Ishikawa (cell line): ENCODE data around the gene NTN1.

Experiments
- CEBPB ChIP-seq: IDR thresholded peaks from 2 replicates; pipeline ENCODE4 v1.6.1; 2012
- CREB1 ChIP-seq: IDR thresholded peaks from 2 replicates; pipeline ENCODE4 v1.6.1; 2012; ENCODE audit warnings: low read depth
- EGR1 ChIP-seq: IDR thresholded peaks from 2 replicates; pipeline ENCODE4 v1.6.1; 2012
- EP300 ChIP-seq: IDR thresholded peaks from 2 replicates; pipeline ENCODE4 v1.6.1; 2012; ENCODE audit warnings: borderline replicate concordance
- FOXM1 ChIP-seq: IDR thresholded peaks from 2 replicates; pipeline ENCODE4 v1.6.1; 2012; ENCODE audit warnings: low read depth, borderline replicate concordance
- MAX ChIP-seq: IDR thresholded peaks from 2 replicates; pipeline ENCODE4 v1.6.1; 2012
- NFIC ChIP-seq: IDR thresholded peaks from 2 replicates; pipeline ENCODE4 v1.6.1; 2012
- RAD21 ChIP-seq: IDR thresholded peaks from 2 replicates; pipeline ENCODE4 v1.6.1; 2012; ENCODE audit warnings: low read depth
- TAF1 ChIP-seq: IDR thresholded peaks from 2 replicates; pipeline ENCODE4 v1.6.1; 2012; ENCODE audit warnings: low read depth, mild to moderate bottlenecking
- TCF12 ChIP-seq: IDR thresholded peaks from 2 replicates; pipeline ENCODE4 v1.6.1; 2012; ENCODE audit warnings: low read depth
- TEAD4 ChIP-seq: IDR thresholded peaks from 2 replicates; pipeline ENCODE4 v1.6.1; 2012
- YY1 ChIP-seq: IDR thresholded peaks from 2 replicates; pipeline ENCODE4 v1.6.1; 2012; ENCODE audit warnings: low read depth
- ZBTB7A ChIP-seq: IDR thresholded peaks from 2 replicates; pipeline ENCODE4 v1.6.1; 2012; ENCODE audit warnings: low read depth
- TF ChIP-seq, protein P1 (sequence below): IDR thresholded peaks from 2 replicates; pipeline ENCODE4 v1.6.1; 2012
- TF ChIP-seq, protein P2 (sequence below): IDR thresholded peaks from 2 replicates; pipeline ENCODE4 v1.6.1; 2012; ENCODE audit warnings: low read depth, mild to moderate bottlenecking

The NTN1 gene

DNA sequence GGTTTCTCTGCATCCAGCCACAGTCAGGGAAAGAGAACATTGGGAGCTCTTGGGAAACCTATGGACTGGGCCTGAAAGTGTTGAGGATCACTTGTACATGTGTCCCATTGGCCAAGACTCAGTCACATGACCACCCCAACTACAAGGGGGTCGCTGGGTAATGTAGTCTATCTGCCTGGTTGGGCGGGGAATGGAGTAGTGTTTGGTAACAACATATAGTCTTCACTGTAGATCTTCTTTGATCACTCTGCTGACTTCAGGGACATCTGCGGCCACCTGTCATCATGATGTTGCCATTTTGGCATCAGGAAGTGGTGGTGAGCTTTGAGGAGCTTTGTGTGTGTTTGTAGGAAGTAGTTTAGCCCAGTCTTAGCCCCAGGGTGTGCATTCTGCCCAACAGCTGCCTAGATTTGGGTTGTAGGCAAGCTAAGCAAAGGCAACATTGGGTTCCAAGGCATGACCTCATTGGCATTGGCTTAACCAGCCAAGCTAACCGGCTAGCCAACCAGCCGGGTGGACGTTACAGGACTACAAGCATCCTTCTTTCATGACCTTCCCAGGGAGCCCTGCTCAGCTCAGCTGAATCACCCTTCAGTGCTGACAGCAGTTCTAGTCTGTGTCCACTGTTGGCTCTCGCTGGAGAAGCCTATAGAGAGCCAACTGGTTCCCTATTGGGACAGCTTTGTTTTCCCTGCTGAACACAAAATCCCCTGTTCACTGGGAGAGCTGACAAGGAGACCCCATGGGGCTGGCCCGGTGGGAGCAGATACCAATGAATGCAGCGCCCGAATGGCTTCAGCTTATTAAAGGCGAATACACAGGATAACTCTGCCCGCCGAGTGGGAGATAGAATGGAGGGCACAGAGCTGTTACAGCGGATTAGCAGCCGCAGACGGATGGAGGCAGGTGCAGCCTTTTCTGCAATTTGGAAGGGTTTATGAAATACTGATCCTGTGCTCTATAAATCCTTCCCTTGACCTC, 178.6 kb downstream of the NTN1 start:
- no peak for TF ChIP-seq FOXM1
- TF ChIP-seq, protein P1, sequence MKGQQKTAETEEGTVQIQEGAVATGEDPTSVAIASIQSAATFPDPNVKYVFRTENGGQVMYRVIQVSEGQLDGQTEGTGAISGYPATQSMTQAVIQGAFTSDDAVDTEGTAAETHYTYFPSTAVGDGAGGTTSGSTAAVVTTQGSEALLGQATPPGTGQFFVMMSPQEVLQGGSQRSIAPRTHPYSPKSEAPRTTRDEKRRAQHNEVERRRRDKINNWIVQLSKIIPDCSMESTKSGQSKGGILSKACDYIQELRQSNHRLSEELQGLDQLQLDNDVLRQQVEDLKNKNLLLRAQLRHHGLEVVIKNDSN, result peak; percentile 82

DNA sequence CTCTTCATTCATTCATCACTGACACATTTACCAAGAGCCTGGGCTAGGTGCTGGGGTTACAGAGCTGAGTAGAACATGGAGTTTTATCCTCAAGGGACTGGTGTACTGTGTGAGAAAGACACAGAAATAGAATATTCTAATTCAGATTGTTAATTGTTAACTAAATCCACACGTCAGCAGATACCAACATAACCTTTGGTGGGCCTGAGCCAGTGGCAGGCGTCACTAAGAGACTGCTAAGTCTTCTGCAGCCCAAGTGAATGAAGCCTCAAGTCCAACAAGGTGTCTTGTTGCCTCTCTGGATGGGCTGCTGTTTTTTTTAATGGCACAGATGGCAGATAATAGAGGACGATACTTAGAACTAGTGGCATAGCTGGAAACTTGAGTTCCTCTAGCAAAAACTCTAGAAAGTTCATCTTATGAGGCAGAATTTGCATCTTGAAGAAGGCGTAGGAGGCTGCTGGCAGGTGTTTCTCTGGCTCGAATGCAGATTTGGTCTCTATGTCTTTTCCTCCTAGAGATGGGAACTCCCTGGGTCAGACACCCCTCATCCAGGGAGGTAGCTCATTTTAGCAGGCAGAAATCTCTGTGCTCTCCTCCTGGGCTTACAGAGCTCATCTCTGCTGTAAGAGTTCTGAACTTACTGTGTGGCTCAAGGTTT, 179.5 kb downstream of the NTN1 start:
- no peak for TF ChIP-seq RAD21
- no peak for TF ChIP-seq EGR1
- TF ChIP-seq TEAD4, result no peak
- TF ChIP-seq CEBPB, result no peak
- no peak for TF ChIP-seq NFIC
- no peak for TF ChIP-seq EP300
- no peak for TF ChIP-seq CREB1
- TF ChIP-seq TCF12, result no peak
- TF ChIP-seq, protein P2, sequence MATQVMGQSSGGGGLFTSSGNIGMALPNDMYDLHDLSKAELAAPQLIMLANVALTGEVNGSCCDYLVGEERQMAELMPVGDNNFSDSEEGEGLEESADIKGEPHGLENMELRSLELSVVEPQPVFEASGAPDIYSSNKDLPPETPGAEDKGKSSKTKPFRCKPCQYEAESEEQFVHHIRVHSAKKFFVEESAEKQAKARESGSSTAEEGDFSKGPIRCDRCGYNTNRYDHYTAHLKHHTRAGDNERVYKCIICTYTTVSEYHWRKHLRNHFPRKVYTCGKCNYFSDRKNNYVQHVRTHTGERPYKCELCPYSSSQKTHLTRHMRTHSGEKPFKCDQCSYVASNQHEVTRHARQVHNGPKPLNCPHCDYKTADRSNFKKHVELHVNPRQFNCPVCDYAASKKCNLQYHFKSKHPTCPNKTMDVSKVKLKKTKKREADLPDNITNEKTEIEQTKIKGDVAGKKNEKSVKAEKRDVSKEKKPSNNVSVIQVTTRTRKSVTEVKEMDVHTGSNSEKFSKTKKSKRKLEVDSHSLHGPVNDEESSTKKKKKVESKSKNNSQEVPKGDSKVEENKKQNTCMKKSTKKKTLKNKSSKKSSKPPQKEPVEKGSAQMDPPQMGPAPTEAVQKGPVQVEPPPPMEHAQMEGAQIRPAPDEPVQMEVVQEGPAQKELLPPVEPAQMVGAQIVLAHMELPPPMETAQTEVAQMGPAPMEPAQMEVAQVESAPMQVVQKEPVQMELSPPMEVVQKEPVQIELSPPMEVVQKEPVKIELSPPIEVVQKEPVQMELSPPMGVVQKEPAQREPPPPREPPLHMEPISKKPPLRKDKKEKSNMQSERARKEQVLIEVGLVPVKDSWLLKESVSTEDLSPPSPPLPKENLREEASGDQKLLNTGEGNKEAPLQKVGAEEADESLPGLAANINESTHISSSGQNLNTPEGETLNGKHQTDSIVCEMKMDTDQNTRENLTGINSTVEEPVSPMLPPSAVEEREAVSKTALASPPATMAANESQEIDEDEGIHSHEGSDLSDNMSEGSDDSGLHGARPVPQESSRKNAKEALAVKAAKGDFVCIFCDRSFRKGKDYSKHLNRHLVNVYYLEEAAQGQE, result no peak
- TF ChIP-seq TAF1, result no peak
- no peak for TF ChIP-seq MAX

GRCh38 chr17:9202532-9202931, 181.2 kb downstream of the NTN1 start:
- no peak for TF ChIP-seq TEAD4

GRCh38 chr17:9203771-9204425, 182.6 kb downstream of the NTN1 start:
- TF ChIP-seq TCF12, result no peak
- TF ChIP-seq, protein P2, result no peak
- TF ChIP-seq RAD21, result no peak
- no peak for TF ChIP-seq TEAD4
- TF ChIP-seq, protein P1, result no peak

DNA sequence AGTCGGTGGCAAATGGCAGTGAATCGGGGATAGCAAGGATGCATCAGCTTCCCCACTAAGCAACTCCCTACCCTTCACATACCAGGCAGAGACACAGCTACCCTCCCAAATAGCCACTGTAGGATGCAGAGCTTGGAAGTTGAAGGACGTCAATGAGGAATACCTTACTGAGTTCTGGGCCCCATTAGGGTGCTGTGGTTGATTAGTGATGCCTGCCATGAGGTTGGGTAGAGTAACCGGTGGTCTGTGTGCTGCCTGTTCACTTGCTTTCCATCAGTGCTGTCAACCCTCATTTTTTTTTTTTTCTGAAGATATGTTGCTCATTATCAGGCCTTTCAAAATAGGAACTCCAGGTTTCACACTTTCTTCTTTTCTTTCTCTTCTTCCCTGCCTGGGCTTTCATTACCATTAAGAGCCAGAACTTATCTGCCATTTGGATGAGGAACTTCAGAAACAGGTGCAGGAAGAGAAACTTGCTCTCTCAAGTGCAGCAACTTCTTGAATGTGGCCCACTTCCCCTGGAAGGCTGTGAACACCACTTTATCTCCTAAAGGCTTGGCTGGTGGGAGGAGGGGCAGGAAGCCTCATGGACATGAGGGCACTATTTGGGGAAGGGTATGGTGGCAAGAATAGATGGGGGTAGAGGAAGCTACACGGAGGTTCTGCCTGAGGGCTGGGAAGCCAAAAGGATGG, 183.5 kb downstream of the NTN1 start:
- no peak for TF ChIP-seq NFIC
- TF ChIP-seq EGR1, result no peak
- no peak for TF ChIP-seq CEBPB
- no peak for TF ChIP-seq MAX
- TF ChIP-seq FOXM1, result no peak
- no peak for TF ChIP-seq YY1
- TF ChIP-seq, protein P2, result no peak
- no peak for TF ChIP-seq ZBTB7A
- TF ChIP-seq TEAD4, result no peak
- TF ChIP-seq EP300, result no peak
- no peak for TF ChIP-seq CREB1
- no peak for TF ChIP-seq RAD21
- TF ChIP-seq TAF1, result no peak
- TF ChIP-seq, protein P1, result no peak
- TF ChIP-seq TCF12, result no peak
